Measurements from ENCODE around the gene MARS1. TPM values are rescaled to one million over a fixed set of nuclear protein-coding genes. Genes with fewer than 3 reads are reported as not detected.

The MARS1 gene
- polyA plus RNA-seq, 3 donors, result 121 to 137 (median 133) TPM

Other genes with a start within 250 kb of the MARS1 start
- 1 to 10 TPM; 4.3 to 9.6 (median 7.8) TPM for gene STAC3, start 236.9 kb upstream of the MARS1 start, polyA plus RNA-seq (ENCODE audit: insufficient read length in 3 of 3)
- gene R3HDM2, start 57.0 kb upstream of the MARS1 start, polyA plus RNA-seq (ENCODE audit: insufficient read length in 3 of 3), result 10 to 100 TPM; 58.3 to 97.0 (median 88.7) TPM
- gene INHBC, start 53.3 kb upstream of the MARS1 start, polyA plus RNA-seq (ENCODE audit: insufficient read length in 3 of 3), result under 1 TPM; 0.22 to 0.27 (median 0.26) TPM
- gene INHBE, start 32.8 kb upstream of the MARS1 start, polyA plus RNA-seq (ENCODE audit: insufficient read length in 3 of 3), result under 1 TPM; 0.53 to 0.77 (median 0.53) TPM
- gene GLI1, start 28.3 kb upstream of the MARS1 start, polyA plus RNA-seq (ENCODE audit: insufficient read length in 3 of 3), result 10 to 100 TPM; 20.2 to 21.2 (median 20.5) TPM
- gene ARHGAP9, start 8.2 kb upstream of the MARS1 start, polyA plus RNA-seq (ENCODE audit: insufficient read length in 3 of 3), result 1 to 10 TPM; 2.8 to 3.4 (median 3.3) TPM
- gene DDIT3, start 32.4 kb downstream of the MARS1 start, polyA plus RNA-seq (ENCODE audit: insufficient read length in 3 of 3), result 10 to 100 TPM; 27.5 to 31.3 (median 31.2) TPM
- gene MBD6, start 34.8 kb downstream of the MARS1 start, polyA plus RNA-seq (ENCODE audit: insufficient read length in 3 of 3), result 10 to 100 TPM; 61.1 to 96.4 (median 80.6) TPM
- gene DCTN2, start 59.1 kb downstream of the MARS1 start, polyA plus RNA-seq (ENCODE audit: insufficient read length in 3 of 3), result 100 to 1,000 TPM; 162 to 175 (median 171) TPM
- under 1 TPM; 0.41 to 0.68 (median 0.65) TPM for gene KIF5A, start 62.0 kb downstream of the MARS1 start, polyA plus RNA-seq (ENCODE audit: insufficient read length in 3 of 3)
- 10 to 100 TPM; 37.2 to 45.5 (median 37.9) TPM for gene PIP4K2C, start 103.1 kb downstream of the MARS1 start, polyA plus RNA-seq (ENCODE audit: insufficient read length in 3 of 3)
- 10 to 100 TPM; 61.2 to 67.0 (median 63.0) TPM for gene DTX3, start 116.8 kb downstream of the MARS1 start, polyA plus RNA-seq (ENCODE audit: insufficient read length in 3 of 3)
- gene ARHGEF25, start 123.4 kb downstream of the MARS1 start, polyA plus RNA-seq (ENCODE audit: insufficient read length in 3 of 3), result 10 to 100 TPM; 24.9 to 33.9 (median 33.4) TPM
- 1 to 10 TPM in 1 of 3 donors, under 1 TPM in 2; 0.87 to 1.1 (median 0.94) TPM for gene B4GALNT1, start 145.1 kb downstream of the MARS1 start, polyA plus RNA-seq (ENCODE audit: insufficient read length in 3 of 3)
- 100 to 1,000 TPM; 197 to 226 (median 220) TPM for gene OS9, start 206.1 kb downstream of the MARS1 start, polyA plus RNA-seq (ENCODE audit: insufficient read length in 3 of 3)